HEK293 (cell line): ENCODE measurements around the gene PLEKHA4.

Experiments
- GFI1B ChIP-seq: fragments of 450-650 bp; formaldehyde crosslinking; IDR thresholded peaks from 2 replicates; pipeline ENCODE4 v1.5.1; 2016; ENCODE audit warnings: missing biosample characterization, missing genetic modification characterization
- GLIS2 ChIP-seq: fragments of 450-650 bp; formaldehyde crosslinking; IDR thresholded peaks from 2 replicates; pipeline ENCODE4 v1.5.1; 2016; ENCODE audit warnings: missing biosample characterization, missing genetic modification characterization
- KLF10 ChIP-seq: fragments of 450-650 bp; IDR thresholded peaks from 2 replicates; pipeline ENCODE4 v1.5.1; 2018; ENCODE audit warnings: missing biosample characterization, mild to moderate bottlenecking, missing genetic modification characterization
- KLF7 ChIP-seq: fragments of 450-650 bp; formaldehyde crosslinking; IDR thresholded peaks from 2 replicates; pipeline ENCODE4 v1.5.1; 2016; ENCODE audit warnings: missing biosample characterization, missing genetic modification characterization, borderline replicate concordance
- TCF7L2 ChIP-seq: IDR thresholded peaks from 2 replicates; pipeline ENCODE4 v1.6.1; 2011; ENCODE audit warnings: low read depth, mild to moderate bottlenecking, inconsistent platforms, low read length, moderate library complexity, borderline replicate concordance
- ZBTB1 ChIP-seq: fragments of 450-650 bp; formaldehyde crosslinking; IDR thresholded peaks from 2 replicates; pipeline ENCODE4 v1.5.1; 2016; ENCODE audit warnings: missing biosample characterization, missing genetic modification characterization
- ZBTB48 ChIP-seq: fragments of 450-650 bp; formaldehyde crosslinking; IDR thresholded peaks from 2 replicates; pipeline ENCODE4 v1.5.1; 2016; ENCODE audit warnings: missing biosample characterization, missing genetic modification characterization
- ZBTB6 ChIP-seq: fragments of 450-650 bp; formaldehyde crosslinking; IDR thresholded peaks from 2 replicates; pipeline ENCODE4 v1.5.1; 2017; ENCODE audit warnings: missing biosample characterization, missing genetic modification characterization
- ZBTB7A ChIP-seq: fragments of 450-650 bp; formaldehyde crosslinking; IDR thresholded peaks from 2 replicates; pipeline ENCODE4 v1.5.1; 2016; ENCODE audit warnings: low read depth, missing biosample characterization, missing genetic modification characterization
- ZNF184 ChIP-seq: fragments of 450-650 bp; IDR thresholded peaks from 2 replicates; pipeline ENCODE4 v1.5.1; 2018; ENCODE audit warnings: missing biosample characterization, mild to moderate bottlenecking, missing genetic modification characterization
- ZNF223 ChIP-seq: fragments of 450-650 bp; formaldehyde crosslinking; IDR thresholded peaks from 2 replicates; pipeline ENCODE4 v1.5.1; 2016; ENCODE audit warnings: missing biosample characterization, missing genetic modification characterization
- ZNF274 ChIP-seq, 2 experiments: fragments of 200-500 bp in 1 of 2; fragments of 450-650 bp in 1 of 2; sonication (Bioruptor generic) in 1 of 2; formaldehyde crosslinking in 1 of 2; IDR thresholded peaks; 2 replicates each; pipeline versions ENCODE4 v1.5.1 to v1.6.1; 2014 to 2016; ENCODE audit warnings: borderline replicate concordance in 1 of 2, inconsistent platforms in 1 of 2, low read length in 1 of 2, missing biosample characterization in 1 of 2, missing genetic modification characterization in 1 of 2
- ZNF350 ChIP-seq: fragments of 450-650 bp; formaldehyde crosslinking; IDR thresholded peaks from 2 replicates; pipeline ENCODE4 v1.5.0; 2017; ENCODE audit warnings: missing biosample characterization, mild to moderate bottlenecking, missing genetic modification characterization
- ZNF501 ChIP-seq: fragments of 450-650 bp; formaldehyde crosslinking; IDR thresholded peaks from 2 replicates; pipeline ENCODE4 v1.5.1; 2016; ENCODE audit warnings: missing biosample characterization, missing genetic modification characterization
- ZNF510 ChIP-seq: fragments of 450-650 bp; formaldehyde crosslinking; IDR thresholded peaks from 2 replicates; pipeline ENCODE4 v1.5.1; 2018; ENCODE audit warnings: mild to moderate bottlenecking, missing genetic modification characterization, missing biosample characterization; ENCODE audit not compliant: insufficient replicate concordance
- ZNF521 ChIP-seq: fragments of 450-650 bp; formaldehyde crosslinking; IDR thresholded peaks from 2 replicates; pipeline ENCODE4 v1.5.1; 2017; ENCODE audit warnings: missing biosample characterization, mild to moderate bottlenecking, missing genetic modification characterization
- ZNF561 ChIP-seq: fragments of 450-650 bp; IDR thresholded peaks from 2 replicates; pipeline ENCODE4 v1.5.1; 2018; ENCODE audit warnings: missing biosample characterization, missing genetic modification characterization, borderline replicate concordance
- ZNF571 ChIP-seq: fragments of 450-650 bp; formaldehyde crosslinking; IDR thresholded peaks from 2 replicates; pipeline ENCODE4 v1.5.0; 2017; ENCODE audit warnings: missing biosample characterization, missing genetic modification characterization
- ZNF600 ChIP-seq: fragments of 450-650 bp; formaldehyde crosslinking; IDR thresholded peaks from 2 replicates; pipeline ENCODE4 v1.5.1; 2016; ENCODE audit warnings: missing biosample characterization, missing genetic modification characterization
- ZNF610 ChIP-seq: fragments of 450-650 bp; formaldehyde crosslinking; IDR thresholded peaks from 2 replicates; pipeline ENCODE4 v1.5.1; 2016; ENCODE audit warnings: missing biosample characterization, missing genetic modification characterization, borderline replicate concordance
- ZNF701 ChIP-seq: fragments of 450-650 bp; formaldehyde crosslinking; IDR thresholded peaks from 2 replicates; pipeline ENCODE4 v1.5.1; 2016; ENCODE audit warnings: missing biosample characterization, missing genetic modification characterization
- TF ChIP-seq, protein P1 (sequence below): fragments of 450-650 bp; formaldehyde crosslinking; IDR thresholded peaks from 2 replicates; pipeline ENCODE4 v1.5.1; 2016; ENCODE audit warnings: missing biosample characterization, missing genetic modification characterization, low read depth
- TF ChIP-seq, protein P2 (sequence below): fragments of 450-650 bp; formaldehyde crosslinking; IDR thresholded peaks from 2 replicates; pipeline ENCODE4 v1.5.1; 2017; ENCODE audit warnings: missing biosample characterization, missing genetic modification characterization
- TF ChIP-seq, protein P3 (sequence below): fragments of 450-650 bp; formaldehyde crosslinking; IDR thresholded peaks from 2 replicates; pipeline ENCODE4 v1.5.1; 2017; ENCODE audit warnings: missing biosample characterization, missing genetic modification characterization
- TF ChIP-seq, protein P4 (sequence below): fragments of 450-650 bp; formaldehyde crosslinking; IDR thresholded peaks from 2 replicates; pipeline ENCODE4 v1.5.1; 2016; ENCODE audit warnings: missing biosample characterization, missing genetic modification characterization

PLEKHA4 gene

GRCh38 chr19:48795055-48795684, 73.2 kb downstream of the PLEKHA4 start (continued):
- TF ChIP-seq, protein P1, sequence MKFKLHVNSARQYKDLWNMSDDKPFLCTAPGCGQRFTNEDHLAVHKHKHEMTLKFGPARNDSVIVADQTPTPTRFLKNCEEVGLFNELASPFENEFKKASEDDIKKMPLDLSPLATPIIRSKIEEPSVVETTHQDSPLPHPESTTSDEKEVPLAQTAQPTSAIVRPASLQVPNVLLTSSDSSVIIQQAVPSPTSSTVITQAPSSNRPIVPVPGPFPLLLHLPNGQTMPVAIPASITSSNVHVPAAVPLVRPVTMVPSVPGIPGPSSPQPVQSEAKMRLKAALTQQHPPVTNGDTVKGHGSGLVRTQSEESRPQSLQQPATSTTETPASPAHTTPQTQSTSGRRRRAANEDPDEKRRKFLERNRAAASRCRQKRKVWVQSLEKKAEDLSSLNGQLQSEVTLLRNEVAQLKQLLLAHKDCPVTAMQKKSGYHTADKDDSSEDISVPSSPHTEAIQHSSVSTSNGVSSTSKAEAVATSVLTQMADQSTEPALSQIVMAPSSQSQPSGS (tag by site-specific recombination): no peak
- TF ChIP-seq ZNF510 (tag by site-specific recombination) (no peak), GFI1B (tag by site-specific recombination) (peak; percentile 24; the same call in 1 of the 2 replicates), KLF10 (tag by site-specific recombination) (0 out of 2 replicates have a peak, but pooled peaks have one; percentile 22), ZNF350 (tag by site-specific recombination) (no peak), ZNF571 (no peak), TCF7L2 (no peak), ZBTB48 (tag by site-specific recombination) (peak; percentile 58; the same call in 1 of the 2 replicates), GLIS2 (tag by site-specific recombination) (no peak), ZBTB1 (no peak), ZNF521 (tag by site-specific recombination) (no peak), ZNF223 (no peak), ZNF561 (tag by site-specific recombination) (peak; percentile 84), ZNF274 (IDR thresholded peaks at IDR 0.05; ENCODE audit: low read length) (no peak), ZNF274 (tag by site-specific recombination; IDR thresholded peaks at IDR 0.05; ENCODE audit: borderline replicate concordance) (no peak), ZNF184 (tag by site-specific recombination) (no peak), ZNF600 (tag by site-specific recombination) (peak; percentile 94), ZNF701 (tag by site-specific recombination) (no peak), ZBTB6 (tag by site-specific recombination) (no peak), ZBTB7A (tag by site-specific recombination) (peak; percentile 49; the same call in 1 of the 2 replicates), ZNF501 (tag by site-specific recombination) (0 out of 2 replicates have a peak, but pooled peaks have one; percentile 67), ZNF610 (tag by site-specific recombination) (peak; percentile 37; the same call in 1 of the 2 replicates), KLF7 (no peak; the same call in 1 of the 2 replicates)
- TF ChIP-seq, protein P2, sequence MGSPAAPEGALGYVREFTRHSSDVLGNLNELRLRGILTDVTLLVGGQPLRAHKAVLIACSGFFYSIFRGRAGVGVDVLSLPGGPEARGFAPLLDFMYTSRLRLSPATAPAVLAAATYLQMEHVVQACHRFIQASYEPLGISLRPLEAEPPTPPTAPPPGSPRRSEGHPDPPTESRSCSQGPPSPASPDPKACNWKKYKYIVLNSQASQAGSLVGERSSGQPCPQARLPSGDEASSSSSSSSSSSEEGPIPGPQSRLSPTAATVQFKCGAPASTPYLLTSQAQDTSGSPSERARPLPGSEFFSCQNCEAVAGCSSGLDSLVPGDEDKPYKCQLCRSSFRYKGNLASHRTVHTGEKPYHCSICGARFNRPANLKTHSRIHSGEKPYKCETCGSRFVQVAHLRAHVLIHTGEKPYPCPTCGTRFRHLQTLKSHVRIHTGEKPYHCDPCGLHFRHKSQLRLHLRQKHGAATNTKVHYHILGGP (tag by site-specific recombination): no peak
- TF ChIP-seq, protein P3, sequence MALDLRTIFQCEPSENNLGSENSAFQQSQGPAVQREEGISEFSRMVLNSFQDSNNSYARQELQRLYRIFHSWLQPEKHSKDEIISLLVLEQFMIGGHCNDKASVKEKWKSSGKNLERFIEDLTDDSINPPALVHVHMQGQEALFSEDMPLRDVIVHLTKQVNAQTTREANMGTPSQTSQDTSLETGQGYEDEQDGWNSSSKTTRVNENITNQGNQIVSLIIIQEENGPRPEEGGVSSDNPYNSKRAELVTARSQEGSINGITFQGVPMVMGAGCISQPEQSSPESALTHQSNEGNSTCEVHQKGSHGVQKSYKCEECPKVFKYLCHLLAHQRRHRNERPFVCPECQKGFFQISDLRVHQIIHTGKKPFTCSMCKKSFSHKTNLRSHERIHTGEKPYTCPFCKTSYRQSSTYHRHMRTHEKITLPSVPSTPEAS (tag by site-specific recombination): peak; percentile 51; the same call in 1 of the 2 replicates
- TF ChIP-seq, protein P4, sequence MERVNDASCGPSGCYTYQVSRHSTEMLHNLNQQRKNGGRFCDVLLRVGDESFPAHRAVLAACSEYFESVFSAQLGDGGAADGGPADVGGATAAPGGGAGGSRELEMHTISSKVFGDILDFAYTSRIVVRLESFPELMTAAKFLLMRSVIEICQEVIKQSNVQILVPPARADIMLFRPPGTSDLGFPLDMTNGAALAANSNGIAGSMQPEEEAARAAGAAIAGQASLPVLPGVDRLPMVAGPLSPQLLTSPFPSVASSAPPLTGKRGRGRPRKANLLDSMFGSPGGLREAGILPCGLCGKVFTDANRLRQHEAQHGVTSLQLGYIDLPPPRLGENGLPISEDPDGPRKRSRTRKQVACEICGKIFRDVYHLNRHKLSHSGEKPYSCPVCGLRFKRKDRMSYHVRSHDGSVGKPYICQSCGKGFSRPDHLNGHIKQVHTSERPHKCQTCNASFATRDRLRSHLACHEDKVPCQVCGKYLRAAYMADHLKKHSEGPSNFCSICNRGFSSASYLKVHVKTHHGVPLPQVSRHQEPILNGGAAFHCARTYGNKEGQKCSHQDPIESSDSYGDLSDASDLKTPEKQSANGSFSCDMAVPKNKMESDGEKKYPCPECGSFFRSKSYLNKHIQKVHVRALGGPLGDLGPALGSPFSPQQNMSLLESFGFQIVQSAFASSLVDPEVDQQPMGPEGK (tag by site-specific recombination): peak; percentile 82
